Choroid plexus epithelial cell (primary cell): Measurements from ENCODE around the gene TEC.
A peak's percentile ranks its signal among the peaks of the same experiment; 100 is the strongest.

Experiments used
- DNase-seq: peaks from one replicate; pipeline ENCODE4 v3.0.0-alpha.2; 2010; ENCODE audit warnings: low read depth
- H3K4me3 ChIP-seq: 2 replicates; pipeline ENCODE4 v1.5.1; 2011; ENCODE audit warnings: low read depth, mild to moderate bottlenecking, control low read depth, low read length, moderate library complexity
- CTCF ChIP-seq: conservative IDR thresholded peaks from 2 replicates; pipeline ENCODE4 v1.5.1; 2011; ENCODE audit warnings: low read depth, mild to moderate bottlenecking, control low read depth, inconsistent platforms, low read length, moderate library complexity

Gene TEC

GRCh38 chr4:48152259-48152658 lies 117.4 kb downstream of the TEC start:
- TF ChIP-seq CTCF, result no peak
- no peak overlapping the region for H3K4me3 ChIP-seq
- DNase-seq, result no peak

- no peak for TF ChIP-seq CTCF
- no peak overlapping the region for H3K4me3 ChIP-seq
- peak; percentile 26 for DNase-seq
Observed at GRCh38 chr4:48149827-48150370, 119.7 kb downstream of the TEC start.

- TF ChIP-seq CTCF, result no peak
- DNase-seq, result peak; percentile 17
Observed at GRCh38 chr4:48147621-48148020, 122.0 kb downstream of the TEC start.

GRCh38 chr4:48141048-48141447 lies 128.6 kb downstream of the TEC start:
- peak; percentile 45 for TF ChIP-seq CTCF
- DNase-seq, result peak; percentile 72
- H3K4me3 ChIP-seq, result no peak overlapping the region

More at GRCh38 chr4:48147621-48148020, 122.0 kb downstream of the TEC start:
- H3K4me3 ChIP-seq, result no peak overlapping the region

- DNase-seq, result no peak
- no peak overlapping the region for H3K4me3 ChIP-seq
- no peak for TF ChIP-seq CTCF
Observed at GRCh38 chr4:48139691-48140090, 129.9 kb downstream of the TEC start.

- no peak for DNase-seq
- H3K4me3 ChIP-seq, result no peak overlapping the region
- no peak for TF ChIP-seq CTCF
Observed at GRCh38 chr4:48138936-48139335, 130.7 kb downstream of the TEC start.

GRCh38 chr4:48138511-48138910 lies 131.1 kb downstream of the TEC start:
- no peak overlapping the region for H3K4me3 ChIP-seq
- DNase-seq, result no peak
- TF ChIP-seq CTCF, result no peak
